ENCODE measurements around the gene ARHGAP32. TPM values are rescaled to one million over a fixed set of nuclear protein-coding genes. Genes with fewer than 3 reads are reported as not detected.

Gene ARHGAP32
- total RNA-seq, 1 donor from 2014 or later: 21.4 TPM

DNA sequence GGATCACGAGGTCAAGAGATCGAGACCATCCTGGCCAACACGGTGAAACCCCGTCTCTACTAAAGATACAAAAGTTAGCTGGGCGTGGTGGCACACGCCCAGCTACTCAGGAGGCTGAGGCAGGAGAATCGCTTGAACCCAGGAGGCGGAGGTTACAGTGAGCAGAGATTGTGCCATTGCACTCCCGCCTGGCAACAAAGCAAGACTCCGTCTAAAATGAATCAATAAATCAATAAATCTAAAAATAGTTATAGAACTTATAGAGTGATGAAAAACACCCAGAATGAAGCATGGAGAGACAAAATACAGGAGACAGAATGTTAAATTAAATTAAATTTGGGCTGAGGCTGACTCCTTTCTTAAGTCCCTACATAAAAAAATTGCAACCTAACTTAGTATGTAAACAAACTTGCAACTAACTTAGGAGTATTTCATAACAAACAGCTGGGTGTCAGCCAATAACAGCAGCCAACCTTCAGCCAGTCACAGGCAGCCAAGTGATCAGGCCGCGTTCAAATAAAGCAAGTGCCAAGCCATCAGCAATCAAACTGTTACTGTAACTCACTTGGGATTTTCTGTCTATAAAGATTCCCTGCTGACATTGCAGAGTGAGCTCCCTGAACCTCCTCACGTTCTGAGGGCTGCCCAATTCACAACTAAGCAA, 242.2 kb downstream of the ARHGAP32 start:
- no peak overlapping the region for H2AFZ ChIP-seq (replicated peaks)
- no peak for DNase-seq (ENCODE audit: low spot score)
- Mint-ChIP-seq H3K27ac (no peak overlapping the region), H3K9me3 (no peaks in the 10 kb centered on the region), H3K4me1 (no peaks in the 10 kb centered on the region), H3K36me3 (no peaks in the 10 kb centered on the region), H3K4me3 (no peak overlapping the region), H3K27me3 (ENCODE audit: insufficient read depth, low read depth) (peaks cover 3% of the 10 kb centered on the region)
- H4K20me1 ChIP-seq (ENCODE audit: low read depth): no peaks in the 10 kb centered on the region
- no peaks in the 10 kb centered on the region for H3F3A ChIP-seq (ENCODE audit: low read depth)
- H3K4me3 ChIP-seq: no peak overlapping the region
- H3K4me1 ChIP-seq: no peaks in the 10 kb centered on the region
- no peaks in the 10 kb centered on the region for H3K79me2 ChIP-seq (ENCODE audit: low read depth)
- no peak overlapping the region for H3K27ac ChIP-seq
- no peaks in the 10 kb centered on the region for H3K9me3 ChIP-seq (ENCODE audit: low read depth)
- no peak overlapping the region for H3K4me2 ChIP-seq
- H3K36me3 ChIP-seq: no peaks in the 10 kb centered on the region
- no peaks in the 10 kb centered on the region for H3K27me3 ChIP-seq
- TF ChIP-seq EZH2phosphoT487 (IDR thresholded peaks at IDR 0.05) (no peak), EZH2 (IDR thresholded peaks at IDR 0.05) (no peak)
- TF ChIP-seq, protein P1, sequence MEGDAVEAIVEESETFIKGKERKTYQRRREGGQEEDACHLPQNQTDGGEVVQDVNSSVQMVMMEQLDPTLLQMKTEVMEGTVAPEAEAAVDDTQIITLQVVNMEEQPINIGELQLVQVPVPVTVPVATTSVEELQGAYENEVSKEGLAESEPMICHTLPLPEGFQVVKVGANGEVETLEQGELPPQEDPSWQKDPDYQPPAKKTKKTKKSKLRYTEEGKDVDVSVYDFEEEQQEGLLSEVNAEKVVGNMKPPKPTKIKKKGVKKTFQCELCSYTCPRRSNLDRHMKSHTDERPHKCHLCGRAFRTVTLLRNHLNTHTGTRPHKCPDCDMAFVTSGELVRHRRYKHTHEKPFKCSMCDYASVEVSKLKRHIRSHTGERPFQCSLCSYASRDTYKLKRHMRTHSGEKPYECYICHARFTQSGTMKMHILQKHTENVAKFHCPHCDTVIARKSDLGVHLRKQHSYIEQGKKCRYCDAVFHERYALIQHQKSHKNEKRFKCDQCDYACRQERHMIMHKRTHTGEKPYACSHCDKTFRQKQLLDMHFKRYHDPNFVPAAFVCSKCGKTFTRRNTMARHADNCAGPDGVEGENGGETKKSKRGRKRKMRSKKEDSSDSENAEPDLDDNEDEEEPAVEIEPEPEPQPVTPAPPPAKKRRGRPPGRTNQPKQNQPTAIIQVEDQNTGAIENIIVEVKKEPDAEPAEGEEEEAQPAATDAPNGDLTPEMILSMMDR (IDR thresholded peaks at IDR 0.05): no peak
- H3K9ac ChIP-seq: no peak overlapping the region

DNA sequence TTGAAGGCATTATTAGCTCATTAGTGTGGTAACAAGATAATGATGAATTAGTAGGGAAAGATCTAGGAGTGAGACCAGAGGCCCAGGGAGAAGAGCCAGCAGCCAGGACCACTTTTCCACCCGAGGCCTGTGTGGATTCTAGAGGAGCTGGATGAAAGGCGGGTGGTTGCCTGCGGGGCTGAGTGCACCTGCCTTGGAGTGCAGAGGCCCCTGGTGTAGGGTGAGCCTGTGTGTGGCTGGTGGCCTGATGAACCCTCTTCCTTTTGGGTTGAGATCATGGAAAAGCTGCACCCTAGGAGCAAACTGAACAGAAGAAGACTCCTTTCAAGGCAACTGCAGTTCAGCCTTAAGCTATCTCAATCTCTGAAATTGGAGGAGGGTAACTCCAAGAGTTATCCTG, 243.5 kb downstream of the ARHGAP32 start:
- no peaks in the 10 kb centered on the region for H3F3A ChIP-seq (ENCODE audit: low read depth)
- no peaks in the 10 kb centered on the region for H3K27me3 ChIP-seq
- Mint-ChIP-seq H3K36me3 (no peaks in the 10 kb centered on the region), H3K4me3 (no peak overlapping the region), H3K27me3 (ENCODE audit: insufficient read depth, low read depth) (no peaks in the 10 kb centered on the region), H3K9me3 (no peaks in the 10 kb centered on the region), H3K27ac (no peak overlapping the region), H3K4me1 (peaks cover 8% of the 10 kb centered on the region)
- peak; percentile 52 for DNase-seq (ENCODE audit: low spot score)
- TF ChIP-seq EZH2 (IDR thresholded peaks at IDR 0.05): no peak
- TF ChIP-seq, protein P1 (IDR thresholded peaks at IDR 0.05): peak; percentile 51
- H3K4me2 ChIP-seq: no peak overlapping the region
- H3K4me1 ChIP-seq: no peaks in the 10 kb centered on the region
- no peaks in the 10 kb centered on the region for H3K36me3 ChIP-seq
- H3K9me3 ChIP-seq (ENCODE audit: low read depth): no peaks in the 10 kb centered on the region
- no peak overlapping the region for H3K4me3 ChIP-seq
- no peaks in the 10 kb centered on the region for H3K79me2 ChIP-seq (ENCODE audit: low read depth)
- H4K20me1 ChIP-seq (ENCODE audit: low read depth): no peaks in the 10 kb centered on the region
- H3K27ac ChIP-seq: no peak overlapping the region
- no peak overlapping the region for H2AFZ ChIP-seq (replicated peaks)
- H3K9ac ChIP-seq: no peak overlapping the region

DNA sequence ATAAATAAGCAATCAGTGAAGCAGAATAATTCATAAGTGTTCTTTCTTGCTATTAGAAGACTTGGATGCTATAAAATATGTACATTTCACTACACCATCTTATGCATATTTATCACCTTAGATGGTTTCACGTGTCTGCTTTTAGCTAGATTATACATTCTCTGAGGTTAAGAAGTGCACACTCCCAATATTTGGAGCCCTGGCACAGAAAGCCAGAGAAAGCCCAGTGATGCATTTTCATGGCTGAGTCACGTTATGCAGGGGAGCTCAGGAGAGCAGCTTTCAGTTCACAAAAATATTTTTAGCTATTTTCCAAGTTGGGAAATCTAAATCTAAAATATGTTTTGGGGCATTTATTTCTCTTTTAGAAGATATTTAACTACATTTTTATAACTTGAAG, 244.4 kb downstream of the ARHGAP32 start:
- H3F3A ChIP-seq (ENCODE audit: low read depth): no peaks in the 10 kb centered on the region
- H3K9me3 ChIP-seq (ENCODE audit: low read depth): no peaks in the 10 kb centered on the region
- H3K27me3 Mint-ChIP-seq (ENCODE audit: insufficient read depth, low read depth): peaks cover under 1% of the 10 kb centered on the region
- no peak overlapping the region for H3K27ac Mint-ChIP-seq
- H3K36me3 ChIP-seq: no peaks in the 10 kb centered on the region
- H3K4me1 Mint-ChIP-seq: peaks cover 14% of the 10 kb centered on the region
- no peak overlapping the region for H3K27ac ChIP-seq
- no peak overlapping the region for H3K4me3 ChIP-seq
- DNase-seq (ENCODE audit: low spot score): no peak
- H3K4me2 ChIP-seq: no peak overlapping the region
- no peaks in the 10 kb centered on the region for H4K20me1 ChIP-seq (ENCODE audit: low read depth)
- H3K9ac ChIP-seq: no peak overlapping the region
- no peaks in the 10 kb centered on the region for H3K27me3 ChIP-seq
- TF ChIP-seq EZH2 (IDR thresholded peaks at IDR 0.05): no peak
- no peak for TF ChIP-seq EZH2phosphoT487 (IDR thresholded peaks at IDR 0.05)
- TF ChIP-seq, protein P1 (IDR thresholded peaks at IDR 0.05): no peak
- no peaks in the 10 kb centered on the region for H3K79me2 ChIP-seq (ENCODE audit: low read depth)
- no peaks in the 10 kb centered on the region for H3K4me1 ChIP-seq
- H2AFZ ChIP-seq (replicated peaks): no peak overlapping the region
- no peaks in the 10 kb centered on the region for H3K9me3 Mint-ChIP-seq
- H3K4me3 Mint-ChIP-seq: no peak overlapping the region
- no peaks in the 10 kb centered on the region for H3K36me3 Mint-ChIP-seq
